Measurements from ENCODE around the gene GBF1. TPM values are rescaled to one million over a fixed set of nuclear protein-coding genes. Genes with fewer than 3 reads are reported as not detected.

Gene GBF1
- total and polyA plus RNA-seq, 2 of the 13 experiments (the other 11 are each of a cell fraction or from before 2014, with no cell fraction given): 17.1 to 21.9 TPM

- peaks cover 29% of the 10 kb centered on the region for H3K79me2 ChIP-seq (ENCODE audit: insufficient read depth, low read length)
- no peak overlapping the region for H3K4me3 ChIP-seq (replicated peaks in 1 of 3; ENCODE audit: insufficient read depth in 1 of 3, low read depth in 2 of 3, low read length in 3 of 3)
- intact Hi-C loops (cut with micrococcal nuclease; ENCODE audit: unreplicated experiment): no loop called here
- no peak overlapping the region for H3K9ac ChIP-seq (ENCODE audit: insufficient read depth, low read depth, low read length)
- no peak for FAIRE-seq
- no peaks in the 10 kb centered on the region for H3K9me3 ChIP-seq (ENCODE audit: low read length)
- ChIA-PET CTCF (ENCODE audit: low intra/inter-chr PET ratio, low total read pairs) (no interaction called here), POLR2A (no interaction called here)
- H3K36me3 ChIP-seq (replicated peaks in 1 of 2; ENCODE audit: control insufficient read depth in 1 of 2, insufficient read depth in 2 of 2, low read length in 2 of 2): peaks cover 0 to 3% of the 10 kb centered on the region in 2 experiments; a peak in 2 of 5 replicates
- peaks cover 27% of the 10 kb centered on the region for H3K4me1 ChIP-seq (ENCODE audit: insufficient read depth, low read length)
- BruUV-seq (replicated peaks): no TSS peak
- no peak overlapping the region for H3K4me2 ChIP-seq (ENCODE audit: low read depth, low read length)
- no peak overlapping the region for H3K27ac ChIP-seq (ENCODE audit: extremely low read length, insufficient read depth, low read length)
- H2AFZ ChIP-seq (ENCODE audit: low read length): no peak overlapping the region
- peaks cover 5% of the 10 kb centered on the region; the same call in 1 of the 2 replicates for H4K20me1 ChIP-seq (ENCODE audit: insufficient read depth, low read length)
- no peak for ATAC-seq
- TF ChIP-seq ZNF788 (CRISPR knock-in tag; IDR thresholded peaks at IDR 0.05; ENCODE audit: borderline replicate concordance): no peak
- TF ChIP-seq BCL3 (CRISPR knock-in tag; IDR thresholded peaks at IDR 0.05): no peak
- no peak for TF ChIP-seq ZNF44 (CRISPR knock-in tag; IDR thresholded peaks at IDR 0.05)
- no peak for TF ChIP-seq ATF2 (CRISPR knock-in tag; IDR thresholded peaks at IDR 0.05)
- no peak for TF ChIP-seq SMARCC2 (IDR thresholded peaks at IDR 0.05)
- no peak for TF ChIP-seq ZNF160 (CRISPR knock-in tag; IDR thresholded peaks at IDR 0.05)
- no peak for TF ChIP-seq HMG20B (CRISPR knock-in tag; conservative IDR thresholded peaks at IDR 0.05)
- TF ChIP-seq ZNF660 (CRISPR knock-in tag; IDR thresholded peaks at IDR 0.05; ENCODE audit: borderline replicate concordance, low read depth): no peak
- no peak for TF ChIP-seq YEATS2 (CRISPR knock-in tag; IDR thresholded peaks at IDR 0.05; ENCODE audit: borderline replicate concordance)
- no peak for TF ChIP-seq ZNF720 (CRISPR knock-in tag; IDR thresholded peaks at IDR 0.05)
- TF ChIP-seq ZNF879 (CRISPR knock-in tag; IDR thresholded peaks at IDR 0.05): no peak
- no peak for TF ChIP-seq ZNF614 (CRISPR knock-in tag; IDR thresholded peaks at IDR 0.05; ENCODE audit: borderline replicate concordance)
- no peak for TF ChIP-seq MBNL3 (CRISPR knock-in tag; conservative IDR thresholded peaks at IDR 0.05)
- no peak for TF ChIP-seq ZNF296 (CRISPR knock-in tag; conservative IDR thresholded peaks at IDR 0.05)
- TF ChIP-seq SETDB1 (CRISPR knock-in tag; IDR thresholded peaks at IDR 0.05; ENCODE audit: borderline replicate concordance): no peak
- TF ChIP-seq TARDBP (CRISPR knock-in tag; IDR thresholded peaks at IDR 0.05): no peak
- no peak for TF ChIP-seq KLF12 (CRISPR knock-in tag; IDR thresholded peaks at IDR 0.05; ENCODE audit: borderline replicate concordance)
- no peak for TF ChIP-seq ZNF567 (CRISPR knock-in tag; IDR thresholded peaks at IDR 0.05; ENCODE audit: borderline replicate concordance)
- no peak for TF ChIP-seq SATB2 (CRISPR knock-in tag; IDR thresholded peaks at IDR 0.05)
- 97% methylated on average over 1 of the region's 1 CpG for WGBS (ENCODE audit: low lambda C conversion rate)
- no peaks in the 10 kb centered on the region; a peak in 1 of 5 replicates for H3K27me3 ChIP-seq (ENCODE audit: control insufficient read depth in 1 of 2, insufficient read depth in 2 of 2, low read length in 2 of 2)
- DNase-seq (ENCODE audit: low spot score): no peak
- in situ Hi-C loops (cut with HindIII; ENCODE audit: extremely low pct_ligation_motif_present, low pct_unique_long_range_greater_than_20kb): no loop called here
These were observed 63.9 kb downstream of the GBF1 start for GRCh38 chr10:102309236-102309635.
